GM19035 (cell line): Measurements from ENCODE around the gene PAQR6.
"Not testable (repeated sequence)": the region's sequence is repeated elsewhere in the genome, so short reads cannot be mapped to it uniquely, and the experiment has no call there.

Experiments
- ATAC-seq: cut with Tn5 transposase; IDR thresholded peaks from one replicate; pipeline ENCODE4 v1.9.1; 2021; ENCODE audit not compliant: unreplicated experiment

The PAQR6 gene

DNA sequence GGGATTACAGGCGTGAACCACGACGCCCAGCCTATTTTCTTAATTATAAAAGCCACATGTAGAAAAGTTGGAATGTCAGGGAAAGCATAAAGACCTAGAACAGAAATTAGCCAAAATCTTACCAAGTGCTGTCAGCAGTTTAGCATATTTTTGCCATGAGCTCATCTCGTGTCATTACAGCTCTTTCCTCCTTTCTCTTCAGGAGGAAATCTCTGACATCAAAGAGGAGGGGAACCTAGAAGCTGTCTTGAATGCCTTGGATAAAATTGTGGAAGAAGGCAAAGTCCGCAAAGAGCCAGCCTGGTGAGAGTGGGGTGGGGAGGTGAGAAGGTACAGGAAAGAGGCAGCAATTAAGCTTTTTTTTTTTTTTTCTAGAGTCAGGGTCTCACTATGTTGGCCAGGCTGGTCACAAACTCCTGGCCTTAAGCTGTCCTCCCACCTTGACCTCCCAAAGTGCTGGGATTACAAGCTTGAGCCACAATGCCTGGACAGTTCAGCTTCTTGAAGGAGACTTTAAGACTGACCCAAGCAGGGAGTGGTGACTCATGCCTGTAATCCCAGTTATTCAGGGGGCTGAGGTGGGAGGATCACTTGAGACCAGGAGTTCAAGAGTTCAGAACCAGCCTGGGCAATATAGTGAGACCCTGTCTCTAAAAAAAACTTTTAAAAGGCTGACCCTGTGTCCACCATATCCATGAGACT, 14.3 kb downstream of the PAQR6 start:
- ATAC-seq = no peak

DNA sequence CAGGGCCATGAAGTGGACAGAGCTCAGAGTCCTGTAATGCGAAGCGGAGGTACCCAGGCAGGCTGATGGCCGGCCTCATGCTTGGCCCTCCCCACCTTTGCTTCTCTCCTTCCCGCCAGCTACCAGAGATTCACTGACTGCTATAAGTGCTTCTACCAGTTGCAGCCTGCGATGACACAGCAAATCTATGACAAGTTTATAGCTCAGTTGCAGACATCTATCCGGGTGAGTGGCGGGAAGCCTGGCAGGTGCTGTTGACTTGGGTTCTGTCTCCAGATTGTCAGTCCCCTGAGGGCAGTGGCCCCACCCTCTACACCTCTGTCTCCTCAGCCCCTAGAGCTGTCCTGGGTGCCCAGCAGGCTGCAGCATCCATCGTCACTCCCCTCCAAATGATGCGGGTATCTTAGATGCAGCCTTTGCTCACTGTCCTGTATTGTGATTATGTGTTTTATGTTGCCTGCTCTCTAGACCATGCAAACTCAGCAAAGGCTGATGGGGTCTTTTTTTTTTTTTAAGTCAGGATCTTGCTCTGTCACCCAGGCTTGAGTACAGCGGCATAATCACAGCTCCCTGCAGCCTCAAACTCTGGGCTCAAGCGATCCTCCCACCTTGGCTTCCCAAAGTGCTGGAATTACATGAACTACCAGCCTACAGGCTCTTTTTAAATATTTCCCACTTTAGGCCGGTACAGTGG, 15.5 kb downstream of the PAQR6 start:
- ATAC-seq = no peak

- no peak for ATAC-seq
Observed at GRCh38 chr1:156230473-156230837, 17.4 kb downstream of the PAQR6 start.

- ATAC-seq = no peak
Observed at GRCh38 chr1:156229809-156230472, 17.9 kb downstream of the PAQR6 start.

DNA sequence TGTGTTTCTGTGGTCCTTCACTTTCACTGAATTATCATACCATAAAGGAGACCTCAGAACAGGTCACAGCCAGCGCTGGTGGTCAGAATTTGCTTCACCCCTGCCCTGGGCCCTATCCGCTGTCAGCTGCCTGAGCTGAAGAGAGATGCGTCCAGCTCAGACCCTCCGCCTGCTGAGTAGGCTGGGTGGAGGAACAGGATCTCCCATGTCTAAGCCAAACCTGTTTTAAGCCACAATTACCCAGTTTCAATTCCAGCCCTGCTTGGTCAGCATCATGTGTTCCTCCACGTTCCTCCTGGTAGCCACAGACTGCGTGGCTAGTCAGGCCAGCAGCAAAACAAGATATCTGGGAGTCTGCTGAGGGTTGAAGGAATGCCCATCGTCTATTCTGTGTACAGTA, 19.4 kb downstream of the PAQR6 start:
- no peak for ATAC-seq

- ATAC-seq = no peak
Observed at GRCh38 chr1:156226782-156227181, 21.1 kb downstream of the PAQR6 start.

- ATAC-seq = peak; percentile 81
Observed at GRCh38 chr1:156226116-156226538, 21.7 kb downstream of the PAQR6 start.

DNA sequence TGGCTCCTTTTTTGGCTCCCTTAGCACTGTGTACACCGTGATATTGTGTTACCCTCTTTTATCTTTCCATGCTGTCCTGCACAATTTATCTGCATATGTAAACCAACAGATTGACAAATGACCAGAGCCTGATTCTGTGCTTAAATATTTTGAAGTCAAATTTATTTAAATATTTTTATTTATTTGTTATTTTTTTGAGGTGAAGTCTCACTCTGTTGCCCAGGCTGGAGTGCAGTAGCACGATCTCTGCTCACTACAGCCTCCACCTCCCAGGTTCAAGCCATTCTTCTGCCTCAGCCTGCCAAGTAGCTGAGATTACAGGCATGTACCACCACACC, 22.2 kb downstream of the PAQR6 start:
- peak; percentile 26 for ATAC-seq

- no peak for ATAC-seq
Observed at GRCh38 chr1:156221986-156222692, 25.7 kb downstream of the PAQR6 start.

GRCh38 chr1:156220226-156220625, 27.6 kb downstream of the PAQR6 start:
- no peak for ATAC-seq

GRCh38 chr1:156217871-156218270, 30.0 kb downstream of the PAQR6 start:
- no peak for ATAC-seq

- ATAC-seq = not testable (repeated sequence)
Observed at GRCh38 chr1:156216361-156217086, 31.3 kb downstream of the PAQR6 start.

DNA sequence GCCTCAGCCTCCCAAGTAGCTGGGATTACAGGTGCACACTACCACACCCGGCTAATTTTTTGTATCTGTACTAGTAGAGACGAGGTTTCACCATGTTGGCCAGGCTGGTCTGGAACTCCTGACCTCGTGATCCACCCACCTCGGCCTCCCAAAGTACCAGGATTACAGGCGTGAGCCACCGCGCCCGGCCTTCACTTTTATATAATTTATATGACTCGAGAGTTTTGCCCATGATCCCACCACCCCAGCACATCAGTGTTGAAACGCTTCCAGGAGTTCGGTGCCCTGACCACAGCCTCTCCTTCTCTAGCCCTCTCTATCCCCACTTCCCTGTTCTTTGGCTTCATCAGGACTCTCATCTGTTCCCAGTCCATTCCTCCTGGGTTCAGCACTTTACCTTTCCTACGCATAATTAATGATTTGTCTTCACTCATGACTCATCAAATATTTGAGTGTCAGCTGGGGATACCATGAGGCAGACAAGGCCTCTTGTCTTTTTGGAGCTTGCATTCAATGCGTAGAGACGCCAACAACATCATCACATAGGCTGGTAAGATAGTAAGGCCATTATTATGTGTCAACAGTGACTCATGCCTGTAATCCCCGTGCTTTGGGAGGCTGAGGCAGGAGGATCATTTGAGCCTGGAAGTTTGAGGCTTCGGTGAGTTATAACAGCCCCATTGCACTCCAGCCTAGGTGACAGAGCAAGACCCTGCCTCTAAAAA, 33.7 kb downstream of the PAQR6 start:
- ATAC-seq = no peak

DNA sequence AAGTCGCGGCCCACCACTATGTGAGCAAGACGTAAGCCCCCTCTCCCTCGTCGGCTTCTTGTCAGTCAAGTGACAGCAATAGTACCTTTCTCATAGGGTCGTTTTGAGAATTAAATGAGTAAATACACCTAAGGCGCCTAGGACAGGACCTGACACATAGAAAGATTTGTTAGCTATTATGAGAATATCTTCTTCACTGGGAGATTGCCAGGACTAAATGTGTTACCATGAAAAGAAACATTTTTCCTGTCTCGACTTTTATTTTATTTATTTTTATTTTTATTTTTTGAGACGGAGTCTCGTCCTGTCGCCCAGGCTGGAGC, 34.3 kb downstream of the PAQR6 start:
- ATAC-seq = no peak

- peak; percentile 91 for ATAC-seq
Observed at GRCh38 chr1:156212833-156213643, 34.8 kb downstream of the PAQR6 start, which contains the start of gene PMF1. PMF1 (plus strand) TSS chr1:156213007; CDS start chr1:156213016, 9 bp downstream.

GRCh38 chr1:156212130-156212529, 35.7 kb downstream of the PAQR6 start:
- no peak for ATAC-seq

- no peak for ATAC-seq
Observed at GRCh38 chr1:156211243-156211642, 36.6 kb downstream of the PAQR6 start.

GRCh38 chr1:156204686-156205085, 43.2 kb downstream of the PAQR6 start:
- no peak for ATAC-seq

GRCh38 chr1:156203331-156203730, 44.5 kb downstream of the PAQR6 start:
- no peak for ATAC-seq

DNA sequence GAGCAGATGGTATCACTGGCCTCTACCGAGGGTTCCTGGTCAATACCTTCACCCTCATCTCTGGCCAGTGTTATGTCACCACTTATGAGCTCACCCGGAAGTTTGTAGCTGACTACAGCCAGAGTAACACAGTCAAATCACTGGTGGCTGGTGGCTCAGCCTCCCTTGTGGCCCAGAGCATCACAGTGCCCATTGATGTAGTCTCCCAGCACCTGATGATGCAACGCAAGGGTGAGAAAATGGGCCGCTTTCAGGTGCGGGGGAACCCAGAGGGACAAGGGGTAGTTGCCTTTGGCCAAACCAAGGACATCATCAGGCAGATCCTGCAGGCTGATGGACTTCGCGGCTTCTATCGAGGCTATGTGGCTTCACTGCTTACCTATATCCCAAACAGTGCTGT, 47.8 kb downstream of the PAQR6 start:
- ATAC-seq = no peak
